ENCODE data around the gene SOWAHA. TPM values are rescaled to one million over a fixed set of nuclear protein-coding genes. Genes with fewer than 3 reads are reported as not detected.

SOWAHA gene
- total RNA-seq, 4 donors from 2014 or later, result 0.16 to 0.75 (median 0.37) TPM

- TF ChIP-seq, protein P1, sequence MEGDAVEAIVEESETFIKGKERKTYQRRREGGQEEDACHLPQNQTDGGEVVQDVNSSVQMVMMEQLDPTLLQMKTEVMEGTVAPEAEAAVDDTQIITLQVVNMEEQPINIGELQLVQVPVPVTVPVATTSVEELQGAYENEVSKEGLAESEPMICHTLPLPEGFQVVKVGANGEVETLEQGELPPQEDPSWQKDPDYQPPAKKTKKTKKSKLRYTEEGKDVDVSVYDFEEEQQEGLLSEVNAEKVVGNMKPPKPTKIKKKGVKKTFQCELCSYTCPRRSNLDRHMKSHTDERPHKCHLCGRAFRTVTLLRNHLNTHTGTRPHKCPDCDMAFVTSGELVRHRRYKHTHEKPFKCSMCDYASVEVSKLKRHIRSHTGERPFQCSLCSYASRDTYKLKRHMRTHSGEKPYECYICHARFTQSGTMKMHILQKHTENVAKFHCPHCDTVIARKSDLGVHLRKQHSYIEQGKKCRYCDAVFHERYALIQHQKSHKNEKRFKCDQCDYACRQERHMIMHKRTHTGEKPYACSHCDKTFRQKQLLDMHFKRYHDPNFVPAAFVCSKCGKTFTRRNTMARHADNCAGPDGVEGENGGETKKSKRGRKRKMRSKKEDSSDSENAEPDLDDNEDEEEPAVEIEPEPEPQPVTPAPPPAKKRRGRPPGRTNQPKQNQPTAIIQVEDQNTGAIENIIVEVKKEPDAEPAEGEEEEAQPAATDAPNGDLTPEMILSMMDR (IDR thresholded peaks at IDR 0.05; ENCODE audit: low read depth), result no peak
Measured at GRCh38 chr5:132774406-132774805, 38.7 kb upstream of the SOWAHA start.

DNA sequence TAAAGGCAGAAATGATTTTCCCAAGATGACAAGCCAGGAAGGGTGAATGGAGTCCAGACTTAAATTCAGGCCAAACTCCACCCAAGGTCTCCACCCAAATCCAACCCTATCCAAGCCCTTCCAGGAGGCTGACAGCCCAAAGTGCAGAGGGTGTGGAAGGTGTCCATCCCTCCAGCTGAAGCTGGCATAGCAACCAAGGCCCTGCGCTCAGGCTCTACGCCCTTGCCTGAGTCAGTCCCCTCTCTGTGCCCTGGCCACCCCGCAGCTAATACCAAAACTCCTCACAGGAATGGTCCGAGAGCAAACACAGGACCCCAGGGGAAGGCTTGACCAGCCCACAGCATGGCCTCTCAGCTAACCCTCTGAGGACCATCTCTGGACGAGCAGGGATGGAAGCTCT, 38.2 kb upstream of the SOWAHA start:
- TF ChIP-seq, protein P1 (IDR thresholded peaks at IDR 0.05; ENCODE audit: low read depth), result no peak

DNA sequence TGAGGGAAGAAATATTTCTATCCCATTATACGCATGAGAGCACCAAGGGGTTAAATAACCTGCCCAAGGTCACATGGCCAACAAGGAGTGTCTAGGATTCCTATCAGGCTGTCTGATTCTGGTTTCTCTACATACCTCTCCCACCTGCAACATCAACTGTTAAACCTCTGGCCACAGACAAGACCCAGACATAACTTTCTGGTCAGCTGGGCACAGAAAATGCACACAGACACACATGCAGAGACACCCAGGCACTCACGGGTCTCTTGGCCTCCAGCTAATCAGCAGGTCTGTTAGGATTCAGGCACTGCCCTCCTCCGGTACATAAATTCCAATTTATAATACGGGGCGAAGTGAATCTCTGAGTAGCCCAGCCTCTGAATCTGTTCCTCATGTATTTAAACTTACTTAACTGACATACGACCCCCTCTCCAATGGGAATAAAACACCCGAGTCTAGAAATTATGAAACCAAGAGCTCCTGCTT, 37.6 kb upstream of the SOWAHA start:
- TF ChIP-seq, protein P1 (IDR thresholded peaks at IDR 0.05; ENCODE audit: low read depth), result no peak

GRCh38 chr5:132776131-132776937, 36.8 kb upstream of the SOWAHA start:
- TF ChIP-seq, protein P1 (IDR thresholded peaks at IDR 0.05; ENCODE audit: low read depth), result no peak

- TF ChIP-seq, protein P1 (IDR thresholded peaks at IDR 0.05; ENCODE audit: low read depth), result no peak
Measured at GRCh38 chr5:132776938-132777208, 36.2 kb upstream of the SOWAHA start.

DNA sequence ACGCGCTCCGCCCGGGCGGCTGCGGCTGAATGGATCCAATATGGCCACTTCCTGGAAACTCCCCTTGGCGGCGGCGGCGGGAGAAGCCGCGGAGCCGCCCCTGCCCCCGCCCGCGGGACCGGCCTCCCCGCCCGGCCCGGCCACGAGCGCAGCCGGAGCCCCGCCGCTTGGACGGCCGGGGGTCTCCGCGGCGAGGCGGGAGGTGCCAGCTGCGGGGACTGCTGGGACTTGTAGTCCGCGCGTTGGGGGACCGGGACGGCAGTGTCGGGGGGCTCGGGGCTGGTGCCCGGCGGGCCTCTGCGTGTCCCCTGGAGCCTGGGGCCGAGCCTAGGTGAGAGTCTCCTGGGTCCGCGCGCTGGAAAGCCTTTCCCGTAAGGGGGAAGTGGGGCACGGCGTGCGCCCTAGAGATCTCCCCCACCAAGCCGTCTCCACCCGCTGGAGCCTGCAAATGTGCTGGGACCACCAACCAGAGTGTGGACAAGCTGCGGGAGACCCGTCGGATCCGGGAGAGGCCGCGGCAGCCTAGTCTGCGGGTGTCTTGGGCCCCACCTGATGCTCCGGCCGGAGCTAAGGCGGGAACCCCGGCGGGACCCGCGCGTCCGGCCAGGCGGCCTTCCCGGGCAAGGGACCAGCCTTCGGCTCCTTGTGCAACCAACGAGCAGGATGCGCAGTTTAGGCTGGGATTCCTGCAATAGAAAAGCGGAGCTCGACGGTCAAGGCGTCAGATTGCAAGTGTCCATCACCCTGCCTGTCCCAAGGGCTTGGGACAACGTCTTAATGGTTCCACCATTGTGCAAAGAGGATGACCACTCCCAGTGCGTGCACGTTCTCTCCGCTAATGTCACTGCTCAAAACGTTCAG, 35.7 kb upstream of the SOWAHA start, which contains the start of gene SEPTIN8:
SEPTIN8 (minus strand) TSS at position 31 of the 861 bp plus-strand sequence. CDS start 102 bp downstream, outside the sequence.
- TF ChIP-seq, protein P1 (IDR thresholded peaks at IDR 0.05; ENCODE audit: low read depth), result no peak

- TF ChIP-seq, protein P1 (IDR thresholded peaks at IDR 0.05; ENCODE audit: low read depth), result no peak
Measured at GRCh38 chr5:132778129-132778528, 35.0 kb upstream of the SOWAHA start.

Measured in subcutaneous adipose tissue (tissue), 4 donors.